B cell (primary cell): ENCODE data around the gene ARHGAP27. TPM values are rescaled to one million over a fixed set of nuclear protein-coding genes. Genes with fewer than 3 reads are reported as not detected.

Experiments
- ATAC-seq: fragments of 200-7000 bp; cut with Tn5 transposase; one replicate; pipeline ENCODE4 v1.10.0; 2021; ENCODE audit warnings: low read depth, mild to moderate bottlenecking, moderate number of reproducible peaks, moderate library complexity
- CTCF ChIA-PET: fragments of 350-600 bp; sonication (Branson Sonifier 250); formaldehyde crosslinking; loops from one replicate; lab custom pipeline; 2021; ENCODE audit warnings: antibody characterized with exemption, inconsistent platforms; lab: Charles Lee
- POLR2A ChIA-PET: fragments of 350-600 bp; sonication (Branson Sonifier 250); formaldehyde crosslinking; loops from one replicate; lab custom pipeline; 2021; ENCODE audit warnings: antibody characterized with exemption; lab: Charles Lee
- DNase-seq: peaks from one replicate; pipeline ENCODE4 v3.0.0; 2013
- H2AFZ ChIP-seq: 2 replicates; pipeline ENCODE4 v1.6.1; 2012; ENCODE audit warnings: mild to moderate bottlenecking, low read depth, low read length; ENCODE audit not compliant: insufficient read depth, poor library complexity, severe bottlenecking
- H3K27ac ChIP-seq, 2 donors: 1 replicate in 1 of 2; 2 replicates in 1 of 2; pipeline ENCODE4 v1.5.1; 2012 to 2013; ENCODE audit warnings: low read length in 2 of 2, mild to moderate bottlenecking in 2 of 2, moderate library complexity in 1 of 2
- H3K27me3 ChIP-seq, 4 experiments: fragments of 200-600 bp in 1 of 4; sonication (generic) in 1 of 4; replicated peaks in 1 of 4; 1 replicate in 2 of 4; 2 replicates in 2 of 4; pipeline versions ENCODE4 v1.6.1 to v1.7.0; 2013 to 2016; ENCODE audit warnings: low read length in 3 of 4, mild to moderate bottlenecking in 2 of 4, mixed read lengths in 1 of 4, moderate library complexity in 1 of 4; ENCODE audit not compliant: insufficient read depth in 4 of 4, control insufficient read depth in 3 of 4; ENCODE audit errors: control extremely low read depth in 1 of 4
- H3K36me3 ChIP-seq, 2 experiments: replicated peaks in 1 of 2; 1 replicate in 1 of 2; 2 replicates in 1 of 2; pipeline versions ENCODE4 v1.6.1 to v1.7.1; 2013; ENCODE audit warnings: low read length in 1 of 2; ENCODE audit not compliant: insufficient read depth in 2 of 2, control insufficient read depth in 1 of 2; ENCODE audit errors: control extremely low read depth in 1 of 2, extremely low read depth in 1 of 2
- H3K4me1 ChIP-seq, 2 donors: fragments of 200-600 bp in 1 of 2; sonication (generic) in 1 of 2; 1 replicate in 1 of 2; 2 replicates in 1 of 2; pipeline versions ENCODE4 v1.5.1 to v1.6.1; 2013 to 2017; ENCODE audit warnings: low read length in 2 of 2; ENCODE audit not compliant: control insufficient read depth in 2 of 2, insufficient read depth in 2 of 2
- H3K4me2 ChIP-seq: replicated peaks from 2 replicates; pipeline ENCODE3; 2012; ENCODE audit warnings: mild to moderate bottlenecking, low read depth, low read length; ENCODE audit not compliant: poor library complexity, severe bottlenecking
- H3K4me3 ChIP-seq, 5 experiments: fragments of 200-600 bp in 1 of 5; sonication (generic) in 1 of 5; 1 replicate in 3 of 5; 2 replicates in 2 of 5; pipeline versions ENCODE4 v1.5.1 to v1.7.0; 2011 to 2016; ENCODE audit warnings: low read length in 4 of 5, mild to moderate bottlenecking in 4 of 5, low read depth in 2 of 5, control low read depth in 1 of 5, moderate library complexity in 1 of 5; ENCODE audit not compliant: insufficient read depth in 1 of 5; ENCODE audit errors: control extremely low read depth in 1 of 5, extremely low read depth in 1 of 5
- H3K79me2 ChIP-seq: fragments of 200-600 bp; sonication (generic); one replicate; pipeline ENCODE4 v1.6.0; 2016; ENCODE audit warnings: low read length; ENCODE audit not compliant: control insufficient read depth, insufficient read depth
- H3K9ac ChIP-seq: fragments of 200-600 bp; sonication (generic); 2 replicates; pipeline ENCODE4 v1.6.1; 2017; ENCODE audit warnings: mild to moderate bottlenecking, low read length, moderate library complexity
- H3K9me3 ChIP-seq, 3 donors: one replicate each; pipeline versions ENCODE4 v1.6.1 to v1.7.1; 2013; ENCODE audit warnings: low read length in 2 of 3; ENCODE audit not compliant: control insufficient read depth in 2 of 3, insufficient read depth in 1 of 3; ENCODE audit errors: control extremely low read depth in 1 of 3
- H4K20me1 ChIP-seq: 2 replicates; pipeline ENCODE4 v1.6.0; 2012; ENCODE audit warnings: mild to moderate bottlenecking, low read length; ENCODE audit not compliant: insufficient read depth, control insufficient read depth, poor library complexity, severe bottlenecking
- H3K27ac Mint-ChIP-seq: one replicate; pipeline ENCODE4 v1.8.0; 2021; ENCODE audit warnings: mixed read lengths
- H3K27me3 Mint-ChIP-seq: one replicate; pipeline ENCODE4 v1.8.0; 2021; ENCODE audit warnings: mixed read lengths
- H3K4me1 Mint-ChIP-seq: one replicate; pipeline ENCODE4 v1.8.0; 2021; ENCODE audit warnings: mixed read lengths
- H3K4me3 Mint-ChIP-seq: one replicate; pipeline ENCODE4 v1.8.0; 2021; ENCODE audit warnings: mixed read lengths
- H3K9me3 Mint-ChIP-seq: one replicate; pipeline ENCODE4 v1.8.0; 2022; ENCODE audit warnings: mixed read lengths; ENCODE audit not compliant: insufficient read depth
- EZH2 ChIP-seq: IDR thresholded peaks from 2 replicates; pipeline ENCODE4 v1.6.1; 2012; ENCODE audit warnings: borderline replicate concordance, low read depth, mild to moderate bottlenecking, moderate library complexity, low read length; ENCODE audit not compliant: insufficient read depth, poor library complexity, severe bottlenecking
- WGBS: methylation state at CpG from one replicate; pipeline ENCODE4 v1.1.5; 2013; ENCODE audit warnings: missing lambda C conversion rate; ENCODE audit not compliant: insufficient coverage; 5-methylcytosine and 5-hydroxymethylcytosine counted together
- intact Hi-C: fragments of 100-400 bp; cut with micrococcal nuclease; formaldehyde crosslinking; loops from one replicate; pipeline ENCODE4 v1.10.0; 2022
- polyA plus RNA-seq: library from polyadenylated mRNA; depleted of rRNA; stranded (reverse); fragments of >200 nt; gene quantifications from 2 replicates; pipeline ENCODE4 v1.2.3, GENCODE V29; 2012
- total RNA-seq, 2 donors: library from RNA; stranded (reverse); fragments of 120-200 nt in 1 of 2; gene quantifications; 1 replicate in 1 of 2; 2 replicates in 1 of 2; pipeline versions ENCODE4 v1.2.3 to v1.2.4, GENCODE V29; 2013 to 2022
- TF ChIP-seq, protein P1 (sequence below): fragments of 200-600 bp; IDR thresholded peaks from one replicate; pipeline ENCODE4 v1.8.0; 2022; ENCODE audit warnings: antibody characterized with exemption, mild to moderate bottlenecking

The ARHGAP27 gene
- total and polyA plus RNA-seq, 2 donors (not counting 1 experiment from before 2014, with no cell fraction given) = 159 to 227 TPM

GRCh38 chr17:45372325-45372869 lies 60.3 kb downstream of the ARHGAP27 start:
- ATAC-seq (no peak), DNase-seq (no peak)
- H3K27me3 ChIP-seq = peaks cover 0 to 19% (median 8%) of the 10 kb centered on the region in 4 experiments
- H3K4me3 ChIP-seq = no peak overlapping the region
- H3K27ac Mint-ChIP-seq = no peak overlapping the region
- no peak overlapping the region for H3K4me3 Mint-ChIP-seq
- 100% methylated on average over 8 of the region's 8 CpGs for WGBS
- H3K4me2 ChIP-seq = no peak overlapping the region
- H3K9ac ChIP-seq = no peak overlapping the region
- no peaks in the 10 kb centered on the region for H3K79me2 ChIP-seq
- H3K4me1 ChIP-seq = peaks cover 6 to 22% of the 10 kb centered on the region in 2 donors
- POLR2A ChIA-PET = interaction anchor here (0.6 to 1.3 kb wide), 2 partner anchors 55 kb away, joined by 3 read pairs; partner anchors contain the start of gene MAP3K14
- intact Hi-C loops = no loop called here
- no peak overlapping the region for H3K27ac ChIP-seq
- H4K20me1 ChIP-seq = no peaks in the 10 kb centered on the region
- H3K9me3 Mint-ChIP-seq = no peaks in the 10 kb centered on the region
- no peaks in the 10 kb centered on the region for H3K36me3 ChIP-seq
- TF ChIP-seq EZH2 = no peak
- TF ChIP-seq, protein P1, sequence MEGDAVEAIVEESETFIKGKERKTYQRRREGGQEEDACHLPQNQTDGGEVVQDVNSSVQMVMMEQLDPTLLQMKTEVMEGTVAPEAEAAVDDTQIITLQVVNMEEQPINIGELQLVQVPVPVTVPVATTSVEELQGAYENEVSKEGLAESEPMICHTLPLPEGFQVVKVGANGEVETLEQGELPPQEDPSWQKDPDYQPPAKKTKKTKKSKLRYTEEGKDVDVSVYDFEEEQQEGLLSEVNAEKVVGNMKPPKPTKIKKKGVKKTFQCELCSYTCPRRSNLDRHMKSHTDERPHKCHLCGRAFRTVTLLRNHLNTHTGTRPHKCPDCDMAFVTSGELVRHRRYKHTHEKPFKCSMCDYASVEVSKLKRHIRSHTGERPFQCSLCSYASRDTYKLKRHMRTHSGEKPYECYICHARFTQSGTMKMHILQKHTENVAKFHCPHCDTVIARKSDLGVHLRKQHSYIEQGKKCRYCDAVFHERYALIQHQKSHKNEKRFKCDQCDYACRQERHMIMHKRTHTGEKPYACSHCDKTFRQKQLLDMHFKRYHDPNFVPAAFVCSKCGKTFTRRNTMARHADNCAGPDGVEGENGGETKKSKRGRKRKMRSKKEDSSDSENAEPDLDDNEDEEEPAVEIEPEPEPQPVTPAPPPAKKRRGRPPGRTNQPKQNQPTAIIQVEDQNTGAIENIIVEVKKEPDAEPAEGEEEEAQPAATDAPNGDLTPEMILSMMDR = no peak
- peaks cover 19% of the 10 kb centered on the region for H3K4me1 Mint-ChIP-seq
- H3K27me3 Mint-ChIP-seq = peaks cover 18% of the 10 kb centered on the region
- CTCF ChIA-PET = interaction anchor here (0.6 to 2.3 kb wide), 5 partner anchors 12 to 153 kb away, joined by 3 to 12 read pairs (median 4); partner anchors contain the start of gene MAP3K14
- H3K9me3 ChIP-seq = no peaks in the 10 kb centered on the region
- no peak overlapping the region for H2AFZ ChIP-seq
